Spinal cord (tissue), 10 donors: Measurements from ENCODE around the gene TRPM3. TPM values are rescaled to one million over a fixed set of nuclear protein-coding genes. Genes with fewer than 3 reads are reported as not detected.

ENCODE experiments used
- DNase-seq, 6 donors: peaks; one replicate each; pipeline versions ENCODE4 v3.0.0 to v3.0.0-alpha.2; 2013 to 2015; ENCODE audit warnings: low spot score in 6 of 6, low read depth in 4 of 6
- H3K27ac ChIP-seq: one replicate; pipeline ENCODE4 v1.5.1; 2013; ENCODE audit warnings: low read depth, low read length, control low read depth
- H3K27me3 ChIP-seq: one replicate; pipeline ENCODE4 v1.6.1; 2013; ENCODE audit warnings: low read length; ENCODE audit not compliant: control insufficient read depth, insufficient read depth
- H3K36me3 ChIP-seq: one replicate; pipeline ENCODE4 v1.6.1; 2013; ENCODE audit warnings: low read length; ENCODE audit not compliant: control insufficient read depth, insufficient read depth
- H3K4me1 ChIP-seq: one replicate; pipeline ENCODE4 v1.6.1; 2013; ENCODE audit warnings: low read length; ENCODE audit not compliant: control insufficient read depth, insufficient read depth
- H3K4me3 ChIP-seq: one replicate; pipeline ENCODE4 v1.5.1; 2013; ENCODE audit warnings: low read depth, low read length, control low read depth
- H3K9me3 ChIP-seq: one replicate; pipeline ENCODE4 v1.6.1; 2013; ENCODE audit warnings: low read length; ENCODE audit not compliant: control insufficient read depth, insufficient read depth
- WGBS: methylation state at CpG from one replicate; pipeline ENCODE4 v1.1.5; 2013; ENCODE audit warnings: missing lambda C conversion rate; ENCODE audit not compliant: insufficient coverage; 5-methylcytosine and 5-hydroxymethylcytosine counted together
- polyA plus RNA-seq, 2 donors: library from polyadenylated mRNA; unstranded; fragments of 120-200 nt; gene quantifications; one replicate each; pipeline ENCODE4 v1.2.1, GENCODE V29; 2013; ENCODE audit not compliant: insufficient read length in 2 of 2
- total RNA-seq, 2 donors: library from RNA; depleted of rRNA in 1 of 2; stranded (reverse); fragments of 120-200 nt in 1 of 2; fragments of >200 nt in 1 of 2; gene quantifications; one replicate each; pipeline versions ENCODE4 v1.2.3 to v1.2.4, GENCODE V29; 2013 to 2014
- donor health status: healthy.

TRPM3 gene
- total and polyA plus RNA-seq, 4 donors = 16.7 to 198 (median 37.6) TPM

- H3K4me1 ChIP-seq = no peaks in the 10 kb centered on the region
- WGBS = no CpG with 5 or more reads among the region's 1 CpG
Observed at GRCh38 chr9:70902171-70902570, 219.2 kb downstream of the TRPM3 start.

GRCh38 chr9:70901746-70902145, 219.7 kb downstream of the TRPM3 start:
- no peak for DNase-seq
- no peaks in the 10 kb centered on the region for H3K9me3 ChIP-seq
- no peaks in the 10 kb centered on the region for H3K4me1 ChIP-seq
- H3K36me3 ChIP-seq = no peaks in the 10 kb centered on the region
- no peak overlapping the region for H3K27ac ChIP-seq
- no peak overlapping the region for H3K4me3 ChIP-seq
- no CpG with 5 or more reads among the region's 1 CpG for WGBS
- H3K27me3 ChIP-seq = no peaks in the 10 kb centered on the region

More at GRCh38 chr9:70902171-70902570, 219.2 kb downstream of the TRPM3 start:
- H3K36me3 ChIP-seq = no peaks in the 10 kb centered on the region
- H3K27me3 ChIP-seq = no peaks in the 10 kb centered on the region
- no peak overlapping the region for H3K27ac ChIP-seq
- DNase-seq = no peak
- H3K9me3 ChIP-seq = no peaks in the 10 kb centered on the region
- no peak overlapping the region for H3K4me3 ChIP-seq

DNA sequence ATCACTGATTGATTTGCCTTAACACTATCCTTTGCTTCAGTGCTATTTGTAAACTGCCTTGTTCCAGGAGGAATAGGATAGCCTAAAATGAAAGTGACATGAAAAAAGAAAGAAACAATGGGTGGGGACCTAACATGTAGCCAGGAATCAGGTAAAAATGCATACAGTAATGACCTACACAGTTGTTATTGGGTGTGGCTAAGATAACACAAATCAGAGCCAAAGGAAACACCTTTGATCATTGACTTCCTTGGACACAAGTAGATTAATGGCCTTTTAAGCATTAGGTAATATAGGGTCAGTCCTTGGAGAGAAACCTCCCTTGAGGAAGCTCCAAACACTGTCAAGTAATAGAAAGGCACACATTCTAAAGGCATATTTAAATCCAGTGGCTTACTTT, 220.4 kb downstream of the TRPM3 start:
- Histone ChIP-seq H3K36me3 (no peaks in the 10 kb centered on the region), H3K4me1 (no peaks in the 10 kb centered on the region), H3K9me3 (no peaks in the 10 kb centered on the region), H3K4me3 (no peak overlapping the region), H3K27ac (no peak overlapping the region), H3K27me3 (no peaks in the 10 kb centered on the region)
- no peak for DNase-seq

GRCh38 chr9:70893580-70894122, 227.8 kb downstream of the TRPM3 start:
- DNase-seq = no peak
- Histone ChIP-seq H3K4me3 (no peak overlapping the region), H3K36me3 (no peaks in the 10 kb centered on the region), H3K9me3 (no peaks in the 10 kb centered on the region), H3K4me1 (no peaks in the 10 kb centered on the region), H3K27ac (no peak overlapping the region), H3K27me3 (no peaks in the 10 kb centered on the region)
- no CpG with 5 or more reads among the region's 4 CpGs for WGBS

- Histone ChIP-seq H3K4me1 (no peaks in the 10 kb centered on the region), H3K27me3 (no peaks in the 10 kb centered on the region), H3K27ac (no peak overlapping the region), H3K9me3 (no peaks in the 10 kb centered on the region), H3K36me3 (no peaks in the 10 kb centered on the region), H3K4me3 (no peak overlapping the region)
- WGBS = no CpG with 5 or more reads among the region's 1 CpG
- DNase-seq = no peak
Observed at GRCh38 chr9:70888471-70888870, 232.9 kb downstream of the TRPM3 start.

DNA sequence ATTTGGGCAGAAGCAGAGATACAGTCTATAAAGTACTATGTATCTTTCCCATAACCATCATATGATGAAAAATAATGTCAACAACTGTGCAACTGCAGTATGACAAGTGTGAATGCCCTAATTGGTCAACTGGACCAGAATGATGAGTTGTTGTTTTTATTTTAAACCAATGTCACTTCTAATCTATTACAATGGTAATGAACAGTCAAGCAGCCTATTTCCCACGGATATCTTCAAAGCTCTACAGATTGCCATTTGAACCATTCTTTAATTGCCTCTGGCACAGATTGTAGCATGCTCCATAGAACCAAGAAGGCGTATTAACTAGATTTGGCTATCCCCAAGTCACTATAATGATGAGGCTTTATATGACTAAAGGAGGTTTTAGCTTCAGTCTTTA, 233.6 kb downstream of the TRPM3 start:
- Histone ChIP-seq H3K9me3 (no peaks in the 10 kb centered on the region), H3K27ac (no peak overlapping the region), H3K27me3 (no peaks in the 10 kb centered on the region), H3K36me3 (no peaks in the 10 kb centered on the region), H3K4me1 (no peaks in the 10 kb centered on the region), H3K4me3 (no peak overlapping the region)
- WGBS = no CpG with 5 or more reads among the region's 2 CpGs
- no peak for DNase-seq

GRCh38 chr9:70883963-70884793, 237.2 kb downstream of the TRPM3 start:
- 77% methylated on average over 4 of the region's 7 CpGs for WGBS
- Histone ChIP-seq H3K4me3 (no peak overlapping the region), H3K27me3 (no peaks in the 10 kb centered on the region), H3K9me3 (no peaks in the 10 kb centered on the region), H3K27ac (no peak overlapping the region), H3K36me3 (no peaks in the 10 kb centered on the region), H3K4me1 (no peaks in the 10 kb centered on the region)
- no peak for DNase-seq

- Histone ChIP-seq H3K9me3 (no peaks in the 10 kb centered on the region), H3K4me3 (no peak overlapping the region), H3K27ac (no peak overlapping the region), H3K4me1 (no peaks in the 10 kb centered on the region), H3K36me3 (no peaks in the 10 kb centered on the region), H3K27me3 (no peaks in the 10 kb centered on the region)
- DNase-seq = no peak
- WGBS = no CpG with 5 or more reads among the region's 1 CpG
Observed at GRCh38 chr9:70883056-70883455, 238.4 kb downstream of the TRPM3 start.

DNA sequence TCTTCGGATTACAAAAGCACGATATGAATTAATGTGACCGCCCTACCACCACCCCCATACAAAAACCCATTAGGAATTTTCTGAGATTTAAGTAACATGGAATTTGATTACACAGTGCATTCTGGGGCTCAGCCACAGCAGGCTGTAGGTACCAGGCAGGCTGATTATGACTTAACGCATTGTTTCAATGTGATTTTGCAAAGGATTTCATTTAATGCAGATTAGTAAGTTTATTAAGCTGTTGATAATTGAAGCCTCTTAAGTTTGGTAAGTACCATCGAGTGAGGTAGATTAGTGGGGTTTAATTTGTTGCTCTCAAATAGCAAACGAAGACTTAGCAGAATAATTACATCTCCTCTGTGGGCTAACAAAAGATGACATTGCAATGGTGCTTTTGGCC, 240.1 kb downstream of the TRPM3 start:
- peak in 1 of 6 donors; percentile 33 for DNase-seq
- no peaks in the 10 kb centered on the region for H3K4me1 ChIP-seq
- no peaks in the 10 kb centered on the region for H3K27me3 ChIP-seq
- H3K9me3 ChIP-seq = no peaks in the 10 kb centered on the region
- WGBS = 100% methylated on average over 1 of the region's 6 CpGs
- no peak overlapping the region for H3K27ac ChIP-seq
- no peaks in the 10 kb centered on the region for H3K36me3 ChIP-seq
- no peak overlapping the region for H3K4me3 ChIP-seq

DNA sequence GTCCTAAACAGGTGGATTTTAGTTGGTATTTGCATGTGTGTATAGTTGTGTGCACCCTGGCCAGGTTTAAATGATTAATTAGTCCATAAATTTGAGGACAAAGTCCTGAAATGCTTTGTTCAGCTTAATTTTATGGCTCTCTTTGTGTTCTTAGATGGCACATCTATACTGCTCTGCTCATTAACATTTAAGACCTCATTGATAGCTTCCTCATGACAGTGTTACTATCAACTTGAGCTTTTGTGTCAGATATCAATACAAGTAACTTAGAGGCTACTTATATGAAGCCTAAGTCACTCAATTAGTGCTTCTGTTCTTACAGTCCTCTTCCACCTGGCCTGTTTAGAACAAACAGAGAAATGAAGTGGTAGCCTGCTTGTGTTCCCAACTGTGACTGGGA, 240.9 kb downstream of the TRPM3 start:
- H3K36me3 ChIP-seq = no peaks in the 10 kb centered on the region
- H3K9me3 ChIP-seq = no peaks in the 10 kb centered on the region
- H3K4me3 ChIP-seq = no peak overlapping the region
- H3K27me3 ChIP-seq = no peaks in the 10 kb centered on the region
- no peak for DNase-seq
- no peak overlapping the region for H3K27ac ChIP-seq
- H3K4me1 ChIP-seq = no peaks in the 10 kb centered on the region
